K562 (cell line): ENCODE results near the gene TMEM203. TPM values are rescaled to one million over a fixed set of nuclear protein-coding genes. Genes with fewer than 3 reads are reported as not detected.

ENCODE experiments used
- EP300 ChIP-seq: IDR thresholded peaks from 2 replicates; pipeline ENCODE4 v1.6.1; 2012; ENCODE audit warnings: low read length, improper control_type of control experiment
- HDGF ChIP-seq: fragments of 450-650 bp; IDR thresholded peaks from 2 replicates; pipeline ENCODE4 v1.6.1; 2016
- NFATC3 ChIP-seq: fragments of 450-650 bp; IDR thresholded peaks from 2 replicates; pipeline ENCODE4 v1.6.1; 2017; ENCODE audit warnings: mild to moderate bottlenecking
- NR2C2 ChIP-seq, 2 experiments: fragments of 200-800 bp in 1 of 2; sonication (Bioruptor generic) in 1 of 2; sonication (generic) in 1 of 2; formaldehyde crosslinking in 1 of 2; IDR thresholded peaks; 2 replicates each; pipeline versions ENCODE4 v1.6.1 to v1.8.0; 2016 to 2022; ENCODE audit warnings: mild to moderate bottlenecking in 1 of 2, missing compliant biosample characterization in 1 of 2, missing genetic modification characterization in 1 of 2, missing genetic modification reagents in 1 of 2
- POLR3G ChIP-seq: IDR thresholded peaks from 2 replicates; pipeline ENCODE4 v1.6.1; 2011; ENCODE audit not compliant: insufficient read length, insufficient replicate concordance; ENCODE audit errors: extremely low read depth
- RBM34 ChIP-seq: fragments of 200-400 bp; formaldehyde crosslinking; IDR thresholded peaks from 2 replicates; pipeline ENCODE4 v1.6.1; 2018; ENCODE audit warnings: low read length, borderline replicate concordance; ENCODE audit not compliant: insufficient read depth
- REST ChIP-seq, 2 experiments: fragments of 450-650 bp; formaldehyde crosslinking in 1 of 2; IDR thresholded peaks; 2 replicates each; pipeline versions ENCODE4 v1.4.0 to v1.6.1; 2014 to 2020; ENCODE audit warnings: mild to moderate bottlenecking in 2 of 2, borderline replicate concordance in 1 of 2, low read depth in 1 of 2
- SMC3 ChIP-seq: conservative IDR thresholded peaks from 2 replicates; pipeline ENCODE4 v1.6.1; 2011; ENCODE audit warnings: low read depth, low read length, improper control_type of control experiment; ENCODE audit not compliant: insufficient read depth
- TCF3 ChIP-seq: sonication (generic); formaldehyde crosslinking; IDR thresholded peaks from 2 replicates; pipeline ENCODE4 v1.4.0; 2020; ENCODE audit warnings: mild to moderate bottlenecking, missing genetic modification reagents
- ZNF280B ChIP-seq: fragments of 250-450 bp; sonication (Bioruptor Pico); IDR thresholded peaks from 2 replicates; pipeline ENCODE4 v1.5.1; 2021; ENCODE audit warnings: mild to moderate bottlenecking
- ZNF3 ChIP-seq: fragments of 250-450 bp; sonication (Bioruptor Pico); IDR thresholded peaks from 2 replicates; pipeline ENCODE4 v1.5.0; 2021; ENCODE audit warnings: mild to moderate bottlenecking, moderate library complexity
- ZNF699 ChIP-seq: fragments of 250-450 bp; sonication (Bioruptor Pico); IDR thresholded peaks from 2 replicates; pipeline ENCODE4 v1.8.0; 2021; ENCODE audit warnings: mild to moderate bottlenecking, moderate library complexity; ENCODE audit not compliant: insufficient replicate concordance
- polyA plus RNA-seq, 8 experiments: library from polyadenylated mRNA; depleted of rRNA in 4 of 8; stranded (reverse) in 5 of 8; unstranded in 3 of 8; fragments of >200 nt; fragmentation: Nextera tagmentation in 2 of 8; fragmentation: Illumina TruSeq in 1 of 8; extraction: Ambion mirVana in 2 of 8; extraction: Trizol in 1 of 8; gene quantifications; 2 replicates each; pipeline versions ENCODE4 v1.2.1 to v1.2.3, GENCODE V29; 2011 to 2014; ENCODE audit warnings: inconsistent platforms in 1 of 8, missing spikeins in 1 of 8
- total RNA-seq, 7 experiments: library from RNA; depleted of rRNA in 6 of 7; stranded (reverse); fragments of >200 nt in 6 of 7; fragmentation: Illumina TruSeq in 2 of 7; extraction: Trizol in 2 of 7; gene quantifications; 2 replicates each; pipeline versions ENCODE4 v1.2.1 to v1.2.3, GENCODE V29; 2011 to 2021; ENCODE audit warnings: low replicate concordance in 1 of 7

TMEM203 gene
- total and polyA plus RNA-seq, 9 of the 15 experiments (the other 6 are each of a cell fraction or from before 2014, with no cell fraction given) = 8.8 to 59.5 (median 37.6) TPM

GRCh38 chr9:137240318-137240840 is 34.9 kb upstream of the TMEM203 start (continued):
- TF ChIP-seq REST (IDR thresholded peaks at IDR 0.05; ENCODE audit: borderline replicate concordance) (0 out of 2 replicates have a peak, but pooled peaks have one; percentile 26), REST (CRISPR knock-in tag; IDR thresholded peaks at IDR 0.05; ENCODE audit: low read depth) (0 out of 2 replicates have a peak, but pooled peaks have one; percentile 78), RBM34 (no peak), NFATC3 (no peak), TCF3 (CRISPR knock-in tag) (peak; percentile 27; the same call in 1 of the 2 replicates), ZNF3 (no peak), NR2C2 (CRISPR knock-in tag; IDR thresholded peaks at IDR 0.05) (peak; percentile 64; the same call in 1 of the 2 replicates), NR2C2 (tag; IDR thresholded peaks at IDR 0.05) (peak; percentile 80), HDGF (no peak), ZNF699 (CRISPR knock-in tag) (no peak), SMC3 (no peak), POLR3G (no peak), ZNF280B (CRISPR knock-in tag) (no peak), EP300 (no peak)
